Natural killer cell (primary cell): ENCODE data around the gene WWTR1. TPM values are rescaled to one million over a fixed set of nuclear protein-coding genes. Genes with fewer than 3 reads are reported as not detected.

Experiments used
- ATAC-seq, 3 donors: fragments of 150-1000 bp in 2 of 3; fragments of 200-7000 bp in 1 of 3; cut with Tn5 transposase; 1 replicate in 1 of 3; 2 replicates in 2 of 3; pipeline ENCODE4 v1.10.0; 2021; ENCODE audit warnings: mild to moderate bottlenecking in 2 of 3, moderate library complexity in 2 of 3
- DNase-seq, 2 donors: peaks; one replicate each; pipeline versions ENCODE4 v3.0.0 to v3.0.0-alpha.2; 2013 to 2021; ENCODE audit warnings: mixed read lengths in 1 of 2
- H3K27ac ChIP-seq: one replicate; pipeline ENCODE4 v1.5.1; 2013; ENCODE audit warnings: mild to moderate bottlenecking, low read length
- H3K27me3 ChIP-seq: one replicate; pipeline ENCODE4 v1.6.1; 2013; ENCODE audit warnings: low read length; ENCODE audit not compliant: control insufficient read depth, insufficient read depth
- H3K36me3 ChIP-seq: one replicate; pipeline ENCODE4 v1.6.1; 2013; ENCODE audit warnings: low read length; ENCODE audit not compliant: control insufficient read depth, insufficient read depth
- H3K4me1 ChIP-seq: one replicate; pipeline ENCODE4 v1.6.1; 2013; ENCODE audit warnings: low read length; ENCODE audit not compliant: control insufficient read depth, insufficient read depth
- H3K4me3 ChIP-seq: one replicate; pipeline ENCODE4 v1.5.1; 2013; ENCODE audit warnings: low read length
- H3K9me3 ChIP-seq: one replicate; pipeline ENCODE4 v1.6.1; 2013; ENCODE audit warnings: low read length; ENCODE audit not compliant: control insufficient read depth, insufficient read depth
- H3K27ac Mint-ChIP-seq, 2 donors: one replicate each; pipeline ENCODE4 v1.8.0; 2022; ENCODE audit warnings: mild to moderate bottlenecking in 2 of 2, mixed read lengths in 2 of 2, moderate library complexity in 1 of 2
- H3K27me3 Mint-ChIP-seq, 2 donors: one replicate each; pipeline ENCODE4 v1.8.0; 2022; ENCODE audit warnings: low read depth in 2 of 2, mixed read lengths in 2 of 2
- H3K36me3 Mint-ChIP-seq: one replicate; pipeline ENCODE4 v1.8.0; 2022; ENCODE audit warnings: mixed read lengths
- H3K4me1 Mint-ChIP-seq, 2 donors: one replicate each; pipeline ENCODE4 v1.8.0; 2022; ENCODE audit warnings: mixed read lengths in 2 of 2
- H3K4me3 Mint-ChIP-seq: one replicate; pipeline ENCODE4 v1.8.0; 2022; ENCODE audit warnings: mild to moderate bottlenecking, moderate library complexity, mixed read lengths
- H3K9me3 Mint-ChIP-seq, 2 donors: one replicate each; pipeline ENCODE4 v1.8.0; 2022; ENCODE audit warnings: mixed read lengths in 2 of 2
- WGBS: methylation state at CpG from one replicate; pipeline ENCODE4 v1.1.7; 2013; ENCODE audit warnings: missing lambda C conversion rate; ENCODE audit not compliant: insufficient coverage; 5-methylcytosine and 5-hydroxymethylcytosine counted together
- intact Hi-C: fragments of 100-400 bp; cut with micrococcal nuclease; formaldehyde crosslinking; loops from one replicate; pipeline ENCODE4 v1.14.2; 2022
- total RNA-seq, 4 donors: library from RNA; stranded (reverse); fragments of 120-200 nt in 1 of 4; gene quantifications; one replicate each; pipeline versions ENCODE4 v1.2.3 to v1.2.4, GENCODE V29; 2013 to 2022
- TF ChIP-seq, protein P1 (sequence below): fragments of 200-600 bp; IDR thresholded peaks from one replicate; pipeline ENCODE4 v1.8.0; 2022; ENCODE audit warnings: antibody characterized with exemption

The WWTR1 gene
- total RNA-seq, 3 donors from 2014 or later (not counting 1 experiment from before 2014, with no cell fraction given), result 0.72 to 1.1 (median 0.73) TPM

DNA sequence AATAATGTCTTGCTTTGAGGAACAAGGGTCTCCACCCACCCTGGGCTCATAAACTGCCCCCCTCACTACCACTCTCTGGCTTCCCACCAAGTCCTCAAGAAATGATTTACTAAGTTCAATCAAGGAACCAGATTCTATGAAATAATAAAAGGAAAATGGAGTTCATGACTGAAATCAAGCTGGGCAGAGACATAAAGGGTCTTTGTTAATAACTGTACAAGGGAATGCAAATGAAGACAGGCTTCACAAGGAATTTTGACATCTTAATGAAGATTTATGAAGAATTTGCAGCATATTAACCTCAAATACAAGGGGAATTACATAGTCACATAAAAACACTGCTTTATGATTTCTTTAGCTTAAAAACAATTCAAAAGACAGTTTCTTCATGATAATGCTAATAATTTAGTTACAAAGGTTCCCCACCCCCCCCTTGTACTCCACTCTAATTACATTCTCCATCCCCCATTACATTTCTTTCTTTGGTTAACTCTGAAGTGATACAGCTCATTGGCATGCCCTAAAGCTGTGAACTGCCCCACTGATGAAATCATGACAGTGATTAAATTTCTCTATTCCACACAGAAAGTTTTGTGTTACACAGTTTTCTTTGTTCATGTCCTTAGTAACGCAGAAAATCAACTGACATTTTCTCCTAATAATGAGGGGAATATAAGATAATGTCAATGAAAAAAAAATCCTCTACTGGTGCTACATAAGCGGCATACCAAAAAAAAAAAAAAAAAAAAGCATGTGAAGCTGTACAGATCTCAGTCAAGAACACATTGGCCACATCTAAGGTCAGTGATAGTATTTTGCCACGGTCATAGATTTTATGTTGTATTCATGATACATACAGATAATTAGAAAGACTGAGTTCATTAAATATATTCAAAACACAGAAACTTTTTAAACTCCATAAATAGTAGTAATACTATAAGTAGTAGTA is 54.4 kb downstream of the WWTR1 start:
- no peak overlapping the region for H3K4me3 ChIP-seq
- Mint-ChIP-seq H3K9me3 (no peaks in the 10 kb centered on the region), H3K4me3 (no peak overlapping the region), H3K27ac (no peak overlapping the region), H3K36me3 (no peaks in the 10 kb centered on the region), H3K4me1 (no peaks in the 10 kb centered on the region), H3K27me3 (no peaks in the 10 kb centered on the region)
- no peaks in the 10 kb centered on the region for H3K4me1 ChIP-seq
- 100% methylated on average over 1 of the region's 3 CpGs for WGBS
- H3K27me3 ChIP-seq, result no peaks in the 10 kb centered on the region
- no peak for DNase-seq
- no peak overlapping the region for H3K27ac ChIP-seq
- ATAC-seq, result no peak
- TF ChIP-seq, protein P1, sequence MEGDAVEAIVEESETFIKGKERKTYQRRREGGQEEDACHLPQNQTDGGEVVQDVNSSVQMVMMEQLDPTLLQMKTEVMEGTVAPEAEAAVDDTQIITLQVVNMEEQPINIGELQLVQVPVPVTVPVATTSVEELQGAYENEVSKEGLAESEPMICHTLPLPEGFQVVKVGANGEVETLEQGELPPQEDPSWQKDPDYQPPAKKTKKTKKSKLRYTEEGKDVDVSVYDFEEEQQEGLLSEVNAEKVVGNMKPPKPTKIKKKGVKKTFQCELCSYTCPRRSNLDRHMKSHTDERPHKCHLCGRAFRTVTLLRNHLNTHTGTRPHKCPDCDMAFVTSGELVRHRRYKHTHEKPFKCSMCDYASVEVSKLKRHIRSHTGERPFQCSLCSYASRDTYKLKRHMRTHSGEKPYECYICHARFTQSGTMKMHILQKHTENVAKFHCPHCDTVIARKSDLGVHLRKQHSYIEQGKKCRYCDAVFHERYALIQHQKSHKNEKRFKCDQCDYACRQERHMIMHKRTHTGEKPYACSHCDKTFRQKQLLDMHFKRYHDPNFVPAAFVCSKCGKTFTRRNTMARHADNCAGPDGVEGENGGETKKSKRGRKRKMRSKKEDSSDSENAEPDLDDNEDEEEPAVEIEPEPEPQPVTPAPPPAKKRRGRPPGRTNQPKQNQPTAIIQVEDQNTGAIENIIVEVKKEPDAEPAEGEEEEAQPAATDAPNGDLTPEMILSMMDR, result no peak
- no peaks in the 10 kb centered on the region for H3K9me3 ChIP-seq
- intact Hi-C loops, result no loop called here
- no peaks in the 10 kb centered on the region for H3K36me3 ChIP-seq

DNA sequence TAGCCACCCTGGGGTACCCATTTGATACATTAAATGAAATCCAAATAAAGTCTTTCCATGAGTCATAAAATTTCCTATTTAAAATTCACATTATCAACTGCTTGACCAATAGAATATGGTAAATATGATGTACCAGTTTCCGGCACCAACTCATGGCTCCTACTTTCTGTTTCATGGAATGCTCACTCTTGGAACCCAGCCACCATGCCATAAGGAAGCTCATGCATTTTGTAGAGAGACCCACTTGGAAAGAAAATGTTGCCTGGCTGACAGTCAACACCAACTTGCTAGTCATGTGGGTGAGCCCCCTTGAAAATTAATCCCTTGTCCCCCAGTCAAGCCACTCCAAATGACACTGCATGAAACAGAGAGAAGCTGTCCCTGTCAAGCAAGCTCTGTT is 57.2 kb downstream of the WWTR1 start:
- no peaks in the 10 kb centered on the region for H3K27me3 Mint-ChIP-seq
- Histone ChIP-seq H3K9me3 (no peaks in the 10 kb centered on the region), H3K27me3 (no peaks in the 10 kb centered on the region), H3K4me1 (no peaks in the 10 kb centered on the region), H3K27ac (no peak overlapping the region), H3K4me3 (no peak overlapping the region), H3K36me3 (no peaks in the 10 kb centered on the region)
- H3K4me1 Mint-ChIP-seq, result no peaks in the 10 kb centered on the region
- TF ChIP-seq, protein P1, result no peak
- WGBS, result 100% methylated on average over 1 of the region's 1 CpG
- DNase-seq (no peak), ATAC-seq (no peak)
- intact Hi-C loops, result no loop called here
- no peaks in the 10 kb centered on the region for H3K9me3 Mint-ChIP-seq
- H3K27ac Mint-ChIP-seq, result no peak overlapping the region
- H3K36me3 Mint-ChIP-seq, result no peaks in the 10 kb centered on the region
- no peak overlapping the region for H3K4me3 Mint-ChIP-seq

DNA sequence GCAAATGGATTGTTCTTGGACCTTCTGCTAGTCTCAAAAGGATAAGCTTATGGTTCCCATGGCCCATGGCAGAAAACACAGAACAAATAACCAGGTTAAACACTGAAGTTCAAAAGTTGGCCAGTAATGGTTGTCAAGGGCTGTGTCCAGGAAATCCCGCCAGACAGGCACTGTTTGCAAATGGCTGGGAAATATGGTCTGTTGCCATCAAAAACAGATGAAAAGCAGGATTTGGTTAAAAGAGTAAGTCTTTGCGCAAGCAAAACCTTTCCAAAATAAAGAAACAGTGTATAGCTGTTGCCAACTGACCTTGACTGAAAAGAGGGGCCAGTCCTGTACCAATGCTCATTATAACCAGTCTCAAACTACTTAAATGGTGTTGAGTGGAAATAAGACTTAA is 58.6 kb downstream of the WWTR1 start:
- Mint-ChIP-seq H3K4me3 (no peak overlapping the region), H3K27me3 (no peaks in the 10 kb centered on the region), H3K27ac (no peak overlapping the region), H3K4me1 (no peaks in the 10 kb centered on the region), H3K36me3 (no peaks in the 10 kb centered on the region), H3K9me3 (no peaks in the 10 kb centered on the region)
- Histone ChIP-seq H3K4me3 (no peak overlapping the region), H3K27ac (no peak overlapping the region), H3K27me3 (no peaks in the 10 kb centered on the region), H3K36me3 (no peaks in the 10 kb centered on the region), H3K4me1 (no peaks in the 10 kb centered on the region), H3K9me3 (no peaks in the 10 kb centered on the region)
- TF ChIP-seq, protein P1, result no peak
- no peak for ATAC-seq
- DNase-seq, result no peak
- 89% methylated on average over 2 of the region's 2 CpGs for WGBS
- intact Hi-C loops, result no loop called here
